Measurements from ENCODE around the gene CR1. TPM values are rescaled to one million over a fixed set of nuclear protein-coding genes. Genes with fewer than 3 reads are reported as not detected.
A peak's percentile ranks its signal among the peaks of the same experiment; 100 is the strongest.
"Not testable (repeated sequence)": the region's sequence is repeated elsewhere in the genome, so short reads cannot be mapped to it uniquely, and the experiment has no call there.

Gene CR1
- total RNA-seq, 1 donor from 2014 or later = 0.51 TPM

- not testable (repeated sequence) for H3K27ac Mint-ChIP-seq (ENCODE audit: unreplicated experiment); H3K9me3 Mint-ChIP-seq (ENCODE audit: unreplicated experiment); DNase-seq (ENCODE audit: low spot score); H3K4me3 Mint-ChIP-seq (ENCODE audit: unreplicated experiment); H3K36me3 Mint-ChIP-seq (ENCODE audit: low read depth, unreplicated experiment); H3K4me1 Mint-ChIP-seq (ENCODE audit: unreplicated experiment); H3K27me3 Mint-ChIP-seq (ENCODE audit: unreplicated experiment)
These were observed 40.3 kb downstream of the CR1 start for GRCh38 chr1:207536263-207536662.

GRCh38 chr1:207546677-207547357 lies 50.9 kb downstream of the CR1 start:
- DNase-seq (ENCODE audit: low spot score); H3K27ac Mint-ChIP-seq (ENCODE audit: unreplicated experiment); H3K36me3 Mint-ChIP-seq (ENCODE audit: low read depth, unreplicated experiment); H3K27me3 Mint-ChIP-seq (ENCODE audit: unreplicated experiment); H3K4me1 Mint-ChIP-seq (ENCODE audit: unreplicated experiment); H3K4me3 Mint-ChIP-seq (ENCODE audit: unreplicated experiment); H3K9me3 Mint-ChIP-seq (ENCODE audit: unreplicated experiment): not testable (repeated sequence)

GRCh38 chr1:207554823-207555222 lies 58.9 kb downstream of the CR1 start:
- not testable (repeated sequence) for H3K27me3 Mint-ChIP-seq (ENCODE audit: unreplicated experiment); H3K36me3 Mint-ChIP-seq (ENCODE audit: low read depth, unreplicated experiment); H3K9me3 Mint-ChIP-seq (ENCODE audit: unreplicated experiment); H3K27ac Mint-ChIP-seq (ENCODE audit: unreplicated experiment); H3K4me3 Mint-ChIP-seq (ENCODE audit: unreplicated experiment); H3K4me1 Mint-ChIP-seq (ENCODE audit: unreplicated experiment); DNase-seq (ENCODE audit: low spot score)

- Mint-ChIP-seq H3K9me3 (ENCODE audit: unreplicated experiment) (no peaks in the 10 kb centered on the region), H3K4me3 (ENCODE audit: unreplicated experiment) (no peak overlapping the region), H3K27me3 (ENCODE audit: unreplicated experiment) (peaks cover 2% of the 10 kb centered on the region), H3K36me3 (ENCODE audit: low read depth, unreplicated experiment) (no peaks in the 10 kb centered on the region), H3K27ac (ENCODE audit: unreplicated experiment) (no peak overlapping the region), H3K4me1 (ENCODE audit: unreplicated experiment) (no peaks in the 10 kb centered on the region)
- peak; percentile 39 for DNase-seq (ENCODE audit: low spot score)
- TF ChIP-seq CTCF (IDR thresholded peaks at IDR 0.05; ENCODE audit: unreplicated experiment) = peak; percentile 34
These were observed 69.8 kb downstream of the CR1 start for GRCh38 chr1:207565546-207566468.

GRCh38 chr1:207571926-207572325 lies 76.0 kb downstream of the CR1 start:
- not testable (repeated sequence) for H3K4me1 Mint-ChIP-seq (ENCODE audit: unreplicated experiment); DNase-seq (ENCODE audit: low spot score); H3K27me3 Mint-ChIP-seq (ENCODE audit: unreplicated experiment); H3K4me3 Mint-ChIP-seq (ENCODE audit: unreplicated experiment); H3K9me3 Mint-ChIP-seq (ENCODE audit: unreplicated experiment); H3K36me3 Mint-ChIP-seq (ENCODE audit: low read depth, unreplicated experiment); H3K27ac Mint-ChIP-seq (ENCODE audit: unreplicated experiment)

- H3K36me3 Mint-ChIP-seq (ENCODE audit: low read depth, unreplicated experiment); H3K4me3 Mint-ChIP-seq (ENCODE audit: unreplicated experiment); H3K27ac Mint-ChIP-seq (ENCODE audit: unreplicated experiment); H3K4me1 Mint-ChIP-seq (ENCODE audit: unreplicated experiment); H3K9me3 Mint-ChIP-seq (ENCODE audit: unreplicated experiment); DNase-seq (ENCODE audit: low spot score); H3K27me3 Mint-ChIP-seq (ENCODE audit: unreplicated experiment): not testable (repeated sequence)
These were observed 77.1 kb downstream of the CR1 start for GRCh38 chr1:207573074-207573473.

- not testable (repeated sequence) for H3K4me3 Mint-ChIP-seq (ENCODE audit: unreplicated experiment); H3K27me3 Mint-ChIP-seq (ENCODE audit: unreplicated experiment); H3K27ac Mint-ChIP-seq (ENCODE audit: unreplicated experiment); H3K9me3 Mint-ChIP-seq (ENCODE audit: unreplicated experiment); H3K4me1 Mint-ChIP-seq (ENCODE audit: unreplicated experiment); H3K36me3 Mint-ChIP-seq (ENCODE audit: low read depth, unreplicated experiment); DNase-seq (ENCODE audit: low spot score)
These were observed 79.4 kb downstream of the CR1 start for GRCh38 chr1:207575381-207575780.

Data from endothelial cell (in vitro differentiated cells).